Urinary bladder (tissue), 4 donors: ENCODE measurements around the gene PAPPA. TPM values are rescaled to one million over a fixed set of nuclear protein-coding genes. Genes with fewer than 3 reads are reported as not detected.

Source experiments
- DNase-seq: peaks from one replicate; pipeline ENCODE4 v3.0.0-alpha.2; 2015; ENCODE audit errors: extremely low spot score
- H3K27ac ChIP-seq: one replicate; pipeline ENCODE4 v1.5.1; 2013; ENCODE audit warnings: low read depth, mild to moderate bottlenecking, moderate library complexity
- H3K36me3 ChIP-seq: one replicate; pipeline ENCODE4 v1.6.1; 2013; ENCODE audit warnings: mild to moderate bottlenecking, moderate library complexity; ENCODE audit not compliant: insufficient read depth
- H3K4me1 ChIP-seq: one replicate; pipeline ENCODE4 v1.6.1; 2013; ENCODE audit warnings: mild to moderate bottlenecking, moderate library complexity; ENCODE audit not compliant: insufficient read depth
- H3K4me3 ChIP-seq: one replicate; pipeline ENCODE4 v1.5.1; 2013; ENCODE audit warnings: low read depth, low read length
- WGBS: extraction: QIAGEN DNeasy Blood & Tissue Kit; methylation state at CpG from one replicate; pipeline ENCODE4 v1.1.7; 2013; 5-methylcytosine and 5-hydroxymethylcytosine counted together
- polyA plus RNA-seq: library from polyadenylated mRNA; stranded (reverse); fragments of 200-250 nt; gene quantifications from one replicate; pipeline ENCODE4 v1.2.3, GENCODE V29; 2013
- total RNA-seq: library from RNA; depleted of rRNA; stranded (reverse); fragments of >200 nt; gene quantifications from one replicate; pipeline ENCODE4 v1.2.3, GENCODE V29; 2014
- donor health status: healthy with polysubstance abuse.
- donor health status: healthy.

Gene PAPPA
- total and polyA plus RNA-seq, 2 donors: 4.2 to 5.9 TPM

GRCh38 chr9:116383936-116384335 lies 230.3 kb downstream of the PAPPA start:
- no peak overlapping the region for H3K4me3 ChIP-seq
- no peak for DNase-seq
- 46% methylated on average over 4 of the region's 4 CpGs for WGBS
- H3K36me3 ChIP-seq: no peaks in the 10 kb centered on the region
- H3K27ac ChIP-seq: no peak overlapping the region
- H3K4me1 ChIP-seq: no peaks in the 10 kb centered on the region

- H3K4me3 ChIP-seq: no peak overlapping the region
- no peaks in the 10 kb centered on the region for H3K4me1 ChIP-seq
- H3K36me3 ChIP-seq: peaks cover 2% of the 10 kb centered on the region
- H3K27ac ChIP-seq: no peak overlapping the region
- WGBS: 63% methylated on average over 6 of the region's 6 CpGs
- no peak for DNase-seq
These were observed 234.5 kb downstream of the PAPPA start for GRCh38 chr9:116387934-116388698.

- Histone ChIP-seq H3K4me1 (no peaks in the 10 kb centered on the region), H3K27ac (no peak overlapping the region), H3K36me3 (peaks cover 2% of the 10 kb centered on the region), H3K4me3 (no peak overlapping the region)
- no peak for DNase-seq
- WGBS: 92% methylated on average over 1 of the region's 1 CpG
These were observed 236.1 kb downstream of the PAPPA start for GRCh38 chr9:116389541-116390302.

GRCh38 chr9:116390303-116391228 lies 237.0 kb downstream of the PAPPA start:
- WGBS: 69% methylated on average over 7 of the region's 7 CpGs
- H3K4me3 ChIP-seq: no peak overlapping the region
- DNase-seq: no peak
- H3K27ac ChIP-seq: no peak overlapping the region
- peaks cover 2% of the 10 kb centered on the region for H3K36me3 ChIP-seq
- no peaks in the 10 kb centered on the region for H3K4me1 ChIP-seq

GRCh38 chr9:116391306-116391900 lies 237.8 kb downstream of the PAPPA start:
- Histone ChIP-seq H3K4me3 (no peak overlapping the region), H3K4me1 (no peaks in the 10 kb centered on the region), H3K27ac (no peak overlapping the region), H3K36me3 (peaks cover 2% of the 10 kb centered on the region)
- 77% methylated on average over 4 of the region's 4 CpGs for WGBS
- DNase-seq: no peak

GRCh38 chr9:116393198-116393597 lies 239.6 kb downstream of the PAPPA start:
- 91% methylated on average over 1 of the region's 1 CpG for WGBS

GRCh38 chr9:116394070-116394469 lies 240.5 kb downstream of the PAPPA start:
- H3K4me3 ChIP-seq: no peak overlapping the region
- H3K4me1 ChIP-seq: no peaks in the 10 kb centered on the region
- peaks cover 2% of the 10 kb centered on the region for H3K36me3 ChIP-seq
- no peak overlapping the region for H3K27ac ChIP-seq
- no peak for DNase-seq
- 96% methylated on average over 6 of the region's 6 CpGs for WGBS

More at GRCh38 chr9:116393198-116393597, 239.6 kb downstream of the PAPPA start:
- H3K4me1 ChIP-seq: no peaks in the 10 kb centered on the region
- DNase-seq: no peak
- H3K27ac ChIP-seq: no peak overlapping the region
- H3K4me3 ChIP-seq: no peak overlapping the region
- H3K36me3 ChIP-seq: peaks cover 2% of the 10 kb centered on the region

- Histone ChIP-seq H3K36me3 (peaks cover 2% of the 10 kb centered on the region), H3K4me3 (no peak overlapping the region)
- 90% methylated on average over 5 of the region's 5 CpGs for WGBS
These were observed 241.5 kb downstream of the PAPPA start for GRCh38 chr9:116394894-116395698.

GRCh38 chr9:116395699-116396037 lies 242.1 kb downstream of the PAPPA start:
- Histone ChIP-seq H3K4me3 (no peak overlapping the region), H3K36me3 (peaks cover 2% of the 10 kb centered on the region), H3K4me1 (no peaks in the 10 kb centered on the region), H3K27ac (no peak overlapping the region)
- 93% methylated on average over 3 of the region's 3 CpGs for whole genome bisulfite sequencing
- DNase-seq: no peak

More at GRCh38 chr9:116394894-116395698, 241.5 kb downstream of the PAPPA start:
- no peaks in the 10 kb centered on the region for H3K4me1 ChIP-seq
- H3K27ac ChIP-seq: no peak overlapping the region
- no peak for DNase-seq

GRCh38 chr9:116403171-116403570 lies 249.6 kb downstream of the PAPPA start:
- H3K4me1 ChIP-seq: no peaks in the 10 kb centered on the region

GRCh38 chr9:116404228-116404627 lies 250.6 kb downstream of the PAPPA start:
- no peaks in the 10 kb centered on the region for H3K4me1 ChIP-seq
- H3K27ac ChIP-seq: no peak overlapping the region
- 98% methylated on average over 3 of the region's 3 CpGs for WGBS
- no peak for DNase-seq
- H3K36me3 ChIP-seq: no peaks in the 10 kb centered on the region
- H3K4me3 ChIP-seq: no peak overlapping the region

More at GRCh38 chr9:116403171-116403570, 249.6 kb downstream of the PAPPA start:
- Histone ChIP-seq H3K36me3 (no peaks in the 10 kb centered on the region), H3K4me3 (no peak overlapping the region), H3K27ac (no peak overlapping the region)
- no peak for DNase-seq

- DNase-seq: no peak
- Histone ChIP-seq H3K36me3 (no peaks in the 10 kb centered on the region), H3K4me1 (no peaks in the 10 kb centered on the region), H3K27ac (no peak overlapping the region), H3K4me3 (no peak overlapping the region)
- 98% methylated on average over 1 of the region's 1 CpG for WGBS
These were observed 251.7 kb downstream of the PAPPA start for GRCh38 chr9:116405321-116405720.
